VCaP (cell line): ENCODE results near the gene TMEM126B.

Experiments
- H3K27ac ChIP-seq: fragments of 450-650 bp; 2 replicates; pipeline ENCODE4 v1.5.1; 2017
- CTCF ChIP-seq: fragments of 450-650 bp; conservative IDR thresholded peaks from 2 replicates; pipeline ENCODE4 v1.5.1; 2017; ENCODE audit warnings: mild to moderate bottlenecking, moderate library complexity

TMEM126B gene

DNA sequence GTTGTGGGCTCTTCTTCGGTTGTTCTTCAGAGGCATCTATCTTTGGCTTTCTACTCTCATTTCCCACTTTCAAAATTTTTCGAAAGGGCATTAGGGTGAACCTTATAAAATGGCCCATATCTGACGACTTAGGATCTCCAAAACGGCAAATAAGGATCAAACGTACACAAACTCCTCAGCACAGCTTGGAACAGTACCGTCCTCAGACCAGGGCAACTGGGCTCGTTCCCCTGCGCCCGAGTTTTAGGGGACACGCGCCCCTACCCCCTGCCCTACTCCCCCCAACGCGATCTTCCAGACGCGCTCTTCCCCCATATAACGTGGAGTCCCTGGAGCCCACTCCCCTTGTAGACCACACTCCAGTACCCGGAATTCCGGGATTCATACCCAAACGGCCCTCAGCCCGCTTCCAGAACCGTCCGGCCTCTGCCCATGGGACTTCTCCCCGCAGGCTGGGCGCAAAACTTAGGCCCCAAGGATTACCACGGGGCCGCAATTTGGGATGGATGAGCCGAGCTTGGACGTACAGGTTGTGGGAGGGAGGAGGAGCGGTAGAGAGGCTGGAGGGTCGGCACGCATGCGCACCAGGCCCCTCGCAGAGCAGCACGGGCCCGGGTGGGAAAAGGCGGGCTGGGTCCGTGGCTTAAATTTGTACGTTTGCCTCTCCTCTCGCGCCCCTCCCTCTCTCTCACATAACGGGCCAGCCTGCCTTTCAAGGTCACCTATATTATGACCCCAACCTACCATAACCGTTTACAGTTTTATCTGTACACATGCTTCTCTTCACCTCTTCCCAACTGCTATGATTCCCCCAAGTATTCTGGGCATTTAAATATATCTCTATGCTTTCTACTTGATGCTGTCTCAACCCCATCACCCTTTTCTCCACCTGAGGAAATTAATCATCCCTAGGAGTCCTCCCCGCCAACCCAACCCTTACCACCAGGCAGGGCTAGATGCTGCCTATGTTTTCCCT lies 54.2 kb downstream of the TMEM126B start:
- TF ChIP-seq CTCF: no peak
- no peak overlapping the region for H3K27ac ChIP-seq

DNA sequence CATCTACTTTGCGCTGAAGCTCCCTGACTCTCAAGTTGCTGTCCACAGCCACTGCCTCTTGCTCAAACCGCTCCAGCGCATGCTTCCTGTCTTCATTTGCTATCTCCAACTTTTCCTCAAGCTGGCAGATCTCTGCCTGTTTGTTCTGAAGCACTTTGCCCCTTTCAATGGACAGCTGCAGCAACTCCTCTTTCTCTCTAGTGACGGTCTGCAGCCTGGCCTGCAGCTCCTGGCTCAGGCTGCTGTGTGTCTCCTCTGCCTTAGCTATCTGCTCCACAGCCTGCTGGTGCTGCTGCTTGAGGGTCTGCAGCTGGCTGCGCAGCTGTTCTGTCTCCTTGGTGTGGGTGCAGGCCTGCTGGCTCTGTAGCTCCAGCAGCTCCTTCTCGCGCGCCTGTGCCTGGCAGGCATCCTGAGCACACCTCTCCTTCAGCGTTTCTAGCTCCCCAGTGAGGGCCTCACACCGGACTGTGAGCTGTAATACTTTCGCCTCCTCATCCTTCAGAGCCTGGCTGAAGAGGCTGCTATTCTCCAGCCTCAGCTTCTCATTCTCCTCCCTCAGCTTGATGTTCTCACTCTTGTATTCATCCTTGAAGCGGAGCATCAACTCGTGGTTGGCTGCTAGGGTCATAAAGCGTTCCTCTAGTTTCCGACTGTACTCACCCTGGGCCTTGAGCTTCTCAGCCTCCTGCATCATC lies 56.9 kb downstream of the TMEM126B start:
- TF ChIP-seq CTCF: no peak
- no peak overlapping the region for H3K27ac ChIP-seq

- no peak within 1 kb of the TSS for H3K27ac ChIP-seq
Measured at GRCh38 chr11:85685820-85686459, 57.5 kb downstream of the TMEM126B start, which contains the start of gene CCDC89. Gene CCDC89, minus strand, starts transcription at chr11:85686195. Its CDS starts 65 bp downstream, at chr11:85686130.

More at GRCh38 chr11:85685820-85686459, 57.5 kb downstream of the TMEM126B start, which contains the start of gene CCDC89:
- TF ChIP-seq CTCF: no peak
